HepG2 (cell line): ENCODE measurements around the gene TBC1D10B. TPM values are rescaled to one million over a fixed set of nuclear protein-coding genes. Genes with fewer than 3 reads are reported as not detected.
A peak's percentile ranks its signal among the peaks of the same experiment; 100 is the strongest.

Source experiments
- ARNT2 ChIP-seq: sonication (generic); formaldehyde crosslinking; IDR thresholded peaks from 2 replicates; pipeline ENCODE4 v1.8.0; 2022; ENCODE audit warnings: mild to moderate bottlenecking, low read depth, missing genetic modification reagents, moderate library complexity
- HDAC2 ChIP-seq: sonication (generic); formaldehyde crosslinking; IDR thresholded peaks from 2 replicates; pipeline ENCODE4 v1.4.0; 2020; ENCODE audit warnings: missing genetic modification reagents
- NONO ChIP-seq, 2 experiments: fragments of 450-650 bp in 1 of 2; sonication (generic) in 1 of 2; formaldehyde crosslinking in 1 of 2; IDR thresholded peaks in 1 of 2; conservative IDR thresholded peaks in 1 of 2; 2 replicates each; pipeline versions ENCODE4 v1.6.1 to v1.8.0; 2017 to 2022; ENCODE audit warnings: mild to moderate bottlenecking in 1 of 2, missing genetic modification reagents in 1 of 2, moderate library complexity in 1 of 2
- PATZ1 ChIP-seq: sonication (generic); formaldehyde crosslinking; IDR thresholded peaks from 2 replicates; pipeline ENCODE4 v1.4.0; 2020; ENCODE audit warnings: missing genetic modification reagents
- PRMT3 ChIP-seq: sonication (generic); formaldehyde crosslinking; IDR thresholded peaks from 2 replicates; pipeline ENCODE4 v1.8.1; 2022; ENCODE audit warnings: low read depth, mild to moderate bottlenecking, moderate library complexity, missing genetic modification reagents, borderline replicate concordance
- RFXANK ChIP-seq: IDR thresholded peaks from 2 replicates; pipeline ENCODE4 v1.6.1; 2016
- SMAD1 ChIP-seq: sonication (generic); formaldehyde crosslinking; IDR thresholded peaks from 2 replicates; pipeline ENCODE4 v1.4.0; 2020; ENCODE audit warnings: missing genetic modification reagents, low read depth, mild to moderate bottlenecking, borderline replicate concordance
- SNAPC5 ChIP-seq: sonication (generic); formaldehyde crosslinking; IDR thresholded peaks from 2 replicates; pipeline ENCODE4 v1.8.1; 2023; ENCODE audit warnings: mild to moderate bottlenecking, missing genetic modification reagents, borderline replicate concordance
- ZKSCAN5 ChIP-seq: sonication (generic); formaldehyde crosslinking; IDR thresholded peaks from 2 replicates; pipeline ENCODE4 v1.5.1; 2020; ENCODE audit warnings: mild to moderate bottlenecking, missing genetic modification reagents
- ZNF10 ChIP-seq: sonication (generic); formaldehyde crosslinking; IDR thresholded peaks from 2 replicates; pipeline ENCODE4 v1.4.0; 2020; ENCODE audit warnings: mild to moderate bottlenecking, low read depth, missing genetic modification reagents, borderline replicate concordance
- ZNF292 ChIP-seq: sonication (generic); formaldehyde crosslinking; IDR thresholded peaks from 2 replicates; pipeline ENCODE4 v1.8.1; 2022; ENCODE audit warnings: mild to moderate bottlenecking, low read depth, missing genetic modification reagents, borderline replicate concordance
- polyA plus RNA-seq, 8 experiments: library from polyadenylated mRNA; depleted of rRNA in 3 of 8; stranded (reverse) in 7 of 8; unstranded in 1 of 8; fragments of >200 nt; fragmentation: Illumina TruSeq in 4 of 8; extraction: Trizol in 4 of 8; gene quantifications; 2 replicates each; pipeline versions ENCODE4 v1.2.1 to v1.2.3, GENCODE V29; 2011 to 2016; ENCODE audit warnings: low read depth in 4 of 8, missing spikeins in 1 of 8, mixed read lengths in 1 of 8; ENCODE audit not compliant: insufficient read depth in 1 of 8
- total RNA-seq, 5 experiments: library from RNA; depleted of rRNA; stranded (reverse); fragments of >200 nt; fragmentation: Illumina TruSeq; extraction: Trizol; gene quantifications; 2 replicates each; pipeline ENCODE4 v1.2.3, GENCODE V29; 2016; ENCODE audit warnings: low read depth in 1 of 5
- TF ChIP-seq, protein P1 (sequence below), 2 experiments: sonication (generic) in 1 of 2; formaldehyde crosslinking in 1 of 2; IDR thresholded peaks; 2 replicates each; pipeline versions ENCODE4 v1.4.0 to v1.6.1; 2018 to 2020; ENCODE audit warnings: missing genetic modification reagents in 2 of 2, borderline replicate concordance in 1 of 2, low read depth in 1 of 2, mild to moderate bottlenecking in 1 of 2, missing biosample characterization in 1 of 2
- TF ChIP-seq, protein P2 (sequence below): sonication (generic); formaldehyde crosslinking; IDR thresholded peaks from 2 replicates; pipeline ENCODE4 v1.4.0; 2020; ENCODE audit warnings: missing genetic modification reagents, borderline replicate concordance
- TF ChIP-seq, protein P3 (sequence below): sonication (generic); formaldehyde crosslinking; IDR thresholded peaks from 2 replicates; pipeline ENCODE4 v1.5.1; 2020; ENCODE audit warnings: missing genetic modification reagents, mild to moderate bottlenecking, borderline replicate concordance
- TF ChIP-seq, protein P4 (sequence below): sonication (generic); formaldehyde crosslinking; IDR thresholded peaks from 2 replicates; pipeline ENCODE4 v1.4.0; 2020; ENCODE audit warnings: missing genetic modification reagents

The TBC1D10B gene
- total and polyA plus RNA-seq, 2 of the 13 experiments (the other 11 are each of a cell fraction or from before 2014, with no cell fraction given): 15.7 to 24.8 TPM

DNA sequence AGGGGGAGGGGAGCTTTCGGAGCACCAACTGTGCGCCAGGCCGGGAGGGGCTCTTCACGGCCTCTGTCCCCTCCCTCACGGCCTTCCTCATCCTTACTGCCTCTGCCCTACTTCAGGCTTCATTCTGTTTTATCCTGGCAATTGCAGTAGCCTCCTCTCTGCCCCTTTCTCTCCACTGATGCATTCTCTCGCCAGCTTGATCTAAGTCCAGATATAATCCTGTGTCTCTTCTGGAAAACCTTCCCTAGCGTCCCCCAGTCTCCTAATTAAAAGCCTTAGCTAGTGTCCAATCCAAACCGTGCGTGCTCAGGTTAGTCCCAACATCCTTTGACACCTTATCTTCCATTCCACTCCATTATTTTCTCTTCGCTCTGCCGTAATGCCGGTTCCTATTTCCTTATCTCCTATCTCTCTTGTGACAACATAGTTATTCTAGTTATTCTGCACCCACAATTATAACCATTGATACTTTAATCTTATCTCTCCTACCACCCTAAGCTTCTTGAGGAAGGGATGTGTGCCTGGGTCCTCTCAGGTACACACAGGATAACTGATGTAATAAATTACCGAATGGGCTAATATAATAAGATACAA lies 25.8 kb upstream of the TBC1D10B start (continued):
- TF ChIP-seq, protein P1, sequence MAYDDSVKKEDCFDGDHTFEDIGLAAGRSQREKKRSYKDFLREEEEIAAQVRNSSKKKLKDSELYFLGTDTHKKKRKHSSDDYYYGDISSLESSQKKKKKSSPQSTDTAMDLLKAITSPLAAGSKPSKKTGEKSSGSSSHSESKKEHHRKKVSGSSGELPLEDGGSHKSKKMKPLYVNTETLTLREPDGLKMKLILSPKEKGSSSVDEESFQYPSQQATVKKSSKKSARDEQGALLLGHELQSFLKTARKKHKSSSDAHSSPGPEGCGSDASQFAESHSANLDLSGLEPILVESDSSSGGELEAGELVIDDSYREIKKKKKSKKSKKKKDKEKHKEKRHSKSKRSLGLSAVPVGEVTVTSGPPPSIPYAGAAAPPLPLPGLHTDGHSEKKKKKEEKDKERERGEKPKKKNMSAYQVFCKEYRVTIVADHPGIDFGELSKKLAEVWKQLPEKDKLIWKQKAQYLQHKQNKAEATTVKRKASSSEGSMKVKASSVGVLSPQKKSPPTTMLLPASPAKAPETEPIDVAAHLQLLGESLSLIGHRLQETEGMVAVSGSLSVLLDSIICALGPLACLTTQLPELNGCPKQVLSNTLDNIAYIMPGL (CRISPR knock-in tag; IDR thresholded peaks at IDR 0.05; ENCODE audit: borderline replicate concordance in 1 of 2, low read depth in 1 of 2): no peak
- 0 out of 2 replicates have a peak, but pooled peaks have one; percentile 72 for TF ChIP-seq PRMT3 (CRISPR knock-in tag)
- TF ChIP-seq, protein P2, sequence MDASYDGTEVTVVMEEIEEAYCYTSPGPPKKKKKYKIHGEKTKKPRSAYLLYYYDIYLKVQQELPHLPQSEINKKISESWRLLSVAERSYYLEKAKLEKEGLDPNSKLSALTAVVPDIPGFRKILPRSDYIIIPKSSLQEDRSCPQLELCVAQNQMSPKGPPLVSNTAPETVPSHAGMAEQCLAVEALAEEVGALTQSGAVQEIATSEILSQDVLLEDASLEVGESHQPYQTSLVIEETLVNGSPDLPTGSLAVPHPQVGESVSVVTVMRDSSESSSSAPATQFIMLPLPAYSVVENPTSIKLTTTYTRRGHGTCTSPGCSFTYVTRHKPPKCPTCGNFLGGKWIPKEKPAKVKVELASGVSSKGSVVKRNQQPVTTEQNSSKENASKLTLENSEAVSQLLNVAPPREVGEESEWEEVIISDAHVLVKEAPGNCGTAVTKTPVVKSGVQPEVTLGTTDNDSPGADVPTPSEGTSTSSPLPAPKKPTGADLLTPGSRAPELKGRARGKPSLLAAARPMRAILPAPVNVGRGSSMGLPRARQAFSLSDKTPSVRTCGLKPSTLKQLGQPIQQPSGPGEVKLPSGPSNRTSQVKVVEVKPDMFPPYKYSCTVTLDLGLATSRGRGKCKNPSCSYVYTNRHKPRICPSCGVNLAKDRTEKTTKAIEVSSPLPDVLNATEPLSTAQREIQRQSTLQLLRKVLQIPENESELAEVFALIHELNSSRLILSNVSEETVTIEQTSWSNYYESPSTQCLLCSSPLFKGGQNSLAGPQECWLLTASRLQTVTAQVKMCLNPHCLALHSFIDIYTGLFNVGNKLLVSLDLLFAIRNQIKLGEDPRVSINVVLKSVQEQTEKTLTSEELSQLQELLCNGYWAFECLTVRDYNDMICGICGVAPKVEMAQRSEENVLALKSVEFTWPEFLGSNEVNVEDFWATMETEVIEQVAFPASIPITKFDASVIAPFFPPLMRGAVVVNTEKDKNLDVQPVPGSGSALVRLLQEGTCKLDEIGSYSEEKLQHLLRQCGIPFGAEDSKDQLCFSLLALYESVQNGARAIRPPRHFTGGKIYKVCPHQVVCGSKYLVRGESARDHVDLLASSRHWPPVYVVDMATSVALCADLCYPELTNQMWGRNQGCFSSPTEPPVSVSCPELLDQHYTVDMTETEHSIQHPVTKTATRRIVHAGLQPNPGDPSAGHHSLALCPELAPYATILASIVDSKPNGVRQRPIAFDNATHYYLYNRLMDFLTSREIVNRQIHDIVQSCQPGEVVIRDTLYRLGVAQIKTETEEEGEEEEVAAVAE (CRISPR knock-in tag): no peak
- TF ChIP-seq ZNF10: 0 out of 2 replicates have a peak, but pooled peaks have one; percentile 32
- TF ChIP-seq, protein P3, sequence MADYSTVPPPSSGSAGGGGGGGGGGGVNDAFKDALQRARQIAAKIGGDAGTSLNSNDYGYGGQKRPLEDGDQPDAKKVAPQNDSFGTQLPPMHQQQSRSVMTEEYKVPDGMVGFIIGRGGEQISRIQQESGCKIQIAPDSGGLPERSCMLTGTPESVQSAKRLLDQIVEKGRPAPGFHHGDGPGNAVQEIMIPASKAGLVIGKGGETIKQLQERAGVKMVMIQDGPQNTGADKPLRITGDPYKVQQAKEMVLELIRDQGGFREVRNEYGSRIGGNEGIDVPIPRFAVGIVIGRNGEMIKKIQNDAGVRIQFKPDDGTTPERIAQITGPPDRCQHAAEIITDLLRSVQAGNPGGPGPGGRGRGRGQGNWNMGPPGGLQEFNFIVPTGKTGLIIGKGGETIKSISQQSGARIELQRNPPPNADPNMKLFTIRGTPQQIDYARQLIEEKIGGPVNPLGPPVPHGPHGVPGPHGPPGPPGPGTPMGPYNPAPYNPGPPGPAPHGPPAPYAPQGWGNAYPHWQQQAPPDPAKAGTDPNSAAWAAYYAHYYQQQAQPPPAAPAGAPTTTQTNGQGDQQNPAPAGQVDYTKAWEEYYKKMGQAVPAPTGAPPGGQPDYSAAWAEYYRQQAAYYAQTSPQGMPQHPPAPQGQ (CRISPR knock-in tag): 0 out of 2 replicates have a peak, but pooled peaks have one; percentile 89
- TF ChIP-seq RFXANK: no peak
- TF ChIP-seq ARNT2 (CRISPR knock-in tag): no peak
- TF ChIP-seq SNAPC5: no peak
- no peak for TF ChIP-seq ZKSCAN5
- TF ChIP-seq NONO (IDR thresholded peaks at IDR 0.05): no peak
- 0 out of 2 replicates have a peak, but pooled peaks have one; percentile 1 for TF ChIP-seq NONO (CRISPR knock-in tag; conservative IDR thresholded peaks at IDR 0.05)
- TF ChIP-seq PATZ1 (CRISPR knock-in tag): peak; percentile 90
- TF ChIP-seq ZNF292 (CRISPR knock-in tag): no peak
- no peak for TF ChIP-seq SMAD1 (CRISPR knock-in tag)
- TF ChIP-seq, protein P4, sequence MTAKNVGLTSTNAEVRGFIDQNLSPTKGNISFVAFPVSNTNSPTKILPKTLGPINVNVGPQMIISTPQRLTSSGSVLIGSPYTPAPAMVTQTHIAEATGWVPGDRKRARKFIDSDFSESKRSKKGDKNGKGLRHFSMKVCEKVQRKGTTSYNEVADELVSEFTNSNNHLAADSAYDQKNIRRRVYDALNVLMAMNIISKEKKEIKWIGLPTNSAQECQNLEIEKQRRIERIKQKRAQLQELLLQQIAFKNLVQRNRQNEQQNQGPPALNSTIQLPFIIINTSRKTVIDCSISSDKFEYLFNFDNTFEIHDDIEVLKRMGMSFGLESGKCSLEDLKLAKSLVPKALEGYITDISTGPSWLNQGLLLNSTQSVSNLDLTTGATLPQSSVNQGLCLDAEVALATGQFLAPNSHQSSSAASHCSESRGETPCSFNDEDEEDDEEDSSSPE (CRISPR knock-in tag): no peak
- TF ChIP-seq HDAC2: no peak; the same call in 1 of the 2 replicates
